GM12872 (cell line): ENCODE results near the gene C2CD2L.

Experiments
- CTCF ChIP-seq: IDR thresholded peaks from 3 replicates; pipeline ENCODE4 v1.5.1; 2011; ENCODE audit warnings: low read depth, mild to moderate bottlenecking, low read length, moderate library complexity; ENCODE audit not compliant: insufficient read depth

C2CD2L gene

GRCh38 chr11:119134389-119134978 is 27.3 kb downstream of the C2CD2L start:
- peak; percentile 78 for TF ChIP-seq CTCF

GRCh38 chr11:119144825-119145486 is 37.8 kb downstream of the C2CD2L start:
- peak; percentile 71 for TF ChIP-seq CTCF

GRCh38 chr11:119145551-119145950 is 38.4 kb downstream of the C2CD2L start:
- TF ChIP-seq CTCF, result no peak

GRCh38 chr11:119147604-119148333 is 40.6 kb downstream of the C2CD2L start:
- TF ChIP-seq CTCF, result no peak

- no peak for TF ChIP-seq CTCF
These were observed 41.5 kb downstream of the C2CD2L start for GRCh38 chr11:119148720-119149017.

- TF ChIP-seq CTCF, result no peak
These were observed 42.1 kb downstream of the C2CD2L start, which contains the start of gene ABCG4 for GRCh38 chr11:119149018-119149785. TSS of gene ABCG4 (plus strand) at chr11:119149052. CDS start at chr11:119149966, 914 bp downstream.

- TF ChIP-seq CTCF, result no peak
These were observed 42.7 kb downstream of the C2CD2L start for GRCh38 chr11:119149786-119150275.
